Activated T-cell treated with anti-CD3 and anti-CD28 coated beads, Interleukin-2, amount 50 U/mL, for 24 hours (primary cell): ENCODE results near the gene HABP4.
A peak's percentile ranks its signal among the peaks of the same experiment; 100 is the strongest.

ENCODE experiments used
- DNase-seq: peaks from one replicate; pipeline ENCODE4 v3.0.0-alpha.2; 2020
- H3K27ac Mint-ChIP-seq: 2 replicates; pipeline ENCODE4 v1.8.0; 2020; ENCODE audit warnings: mild to moderate bottlenecking, mixed read lengths
- H3K27me3 Mint-ChIP-seq: 2 replicates; pipeline ENCODE4 v1.8.0; 2020; ENCODE audit warnings: mixed read lengths
- H3K36me3 Mint-ChIP-seq: 2 replicates; pipeline ENCODE4 v1.8.0; 2020; ENCODE audit warnings: low read depth, mixed read lengths
- H3K4me1 Mint-ChIP-seq: 2 replicates; pipeline ENCODE4 v1.8.0; 2020; ENCODE audit warnings: low read depth, mixed read lengths
- H3K4me3 Mint-ChIP-seq: 2 replicates; pipeline ENCODE4 v1.8.0; 2020; ENCODE audit warnings: mild to moderate bottlenecking, moderate library complexity, mixed read lengths
- H3K9me3 Mint-ChIP-seq: 2 replicates; pipeline ENCODE4 v1.8.0; 2020; ENCODE audit warnings: mixed read lengths

HABP4 gene

GRCh38 chr9:96449845-96450612, at the start of gene HABP4:
TSS of gene HABP4 (plus strand) at chr9:96450169. CDS start at chr9:96450280, 111 bp downstream.
- peaks cover 28% of the 10 kb centered on the region for H3K4me1 Mint-ChIP-seq
- peaks cover 5% of the 10 kb centered on the region for H3K27me3 Mint-ChIP-seq
- peak within 1 kb of the TSS; percentile 87 for H3K4me3 Mint-ChIP-seq

GRCh38 chr9:96408409-96409280, 41.3 kb upstream of the HABP4 start:
- Mint-ChIP-seq H3K4me3 (no peak overlapping the region), H3K36me3 (peaks cover 53% of the 10 kb centered on the region), H3K9me3 (no peaks in the 10 kb centered on the region), H3K27ac (no peak overlapping the region), H3K27me3 (no peaks in the 10 kb centered on the region), H3K4me1 (peaks cover 32% of the 10 kb centered on the region)
- no peak for DNase-seq

More at GRCh38 chr9:96449845-96450612, at the start of gene HABP4:
- H3K27ac Mint-ChIP-seq, result peak within 1 kb of the TSS; percentile 80
- peaks cover 4% of the 10 kb centered on the region for H3K36me3 Mint-ChIP-seq
- H3K9me3 Mint-ChIP-seq, result no peaks in the 10 kb centered on the region
- peak; percentile 97 for DNase-seq

GRCh38 chr9:96411129-96411838, 38.7 kb upstream of the HABP4 start:
- H3K27ac Mint-ChIP-seq, result no peak overlapping the region
- DNase-seq, result no peak
- H3K27me3 Mint-ChIP-seq, result no peaks in the 10 kb centered on the region
- H3K4me3 Mint-ChIP-seq, result no peak overlapping the region
- H3K4me1 Mint-ChIP-seq, result peaks cover 47% of the 10 kb centered on the region
- H3K36me3 Mint-ChIP-seq, result peaks cover 59% of the 10 kb centered on the region
- H3K9me3 Mint-ChIP-seq, result no peaks in the 10 kb centered on the region

GRCh38 chr9:96412174-96412913, 37.6 kb upstream of the HABP4 start:
- Mint-ChIP-seq H3K4me1 (peaks cover 50% of the 10 kb centered on the region), H3K27me3 (no peaks in the 10 kb centered on the region), H3K36me3 (peaks cover 64% of the 10 kb centered on the region), H3K27ac (peak overlapping the region; percentile 26), H3K4me3 (no peak overlapping the region), H3K9me3 (no peaks in the 10 kb centered on the region)
- no peak for DNase-seq

GRCh38 chr9:96413302-96414221, 36.4 kb upstream of the HABP4 start:
- Mint-ChIP-seq H3K4me3 (peak overlapping the region; percentile 48), H3K36me3 (peaks cover 59% of the 10 kb centered on the region), H3K4me1 (peaks cover 48% of the 10 kb centered on the region), H3K27me3 (no peaks in the 10 kb centered on the region), H3K27ac (peak overlapping the region; percentile 50), H3K9me3 (no peaks in the 10 kb centered on the region)
- no peak for DNase-seq

- Mint-ChIP-seq H3K9me3 (no peaks in the 10 kb centered on the region), H3K27ac (peak overlapping the region; percentile 93), H3K4me3 (peak overlapping the region; percentile 94), H3K27me3 (no peaks in the 10 kb centered on the region), H3K36me3 (peaks cover 36% of the 10 kb centered on the region), H3K4me1 (peaks cover 55% of the 10 kb centered on the region)
- peak; percentile 95 for DNase-seq
These were observed 32.9 kb upstream of the HABP4 start for GRCh38 chr9:96417051-96417586.

GRCh38 chr9:96417661-96418082, 32.3 kb upstream of the HABP4 start:
- Mint-ChIP-seq H3K27ac (peak overlapping the region; percentile 96), H3K36me3 (peaks cover 33% of the 10 kb centered on the region), H3K9me3 (no peaks in the 10 kb centered on the region), H3K4me1 (peaks cover 52% of the 10 kb centered on the region), H3K27me3 (no peaks in the 10 kb centered on the region), H3K4me3 (peak overlapping the region; percentile 86)
- no peak for DNase-seq

GRCh38 chr9:96418083-96418919, 31.7 kb upstream of the HABP4 start, which contains the start of gene ZNF367:
TSS of gene ZNF367 (minus strand) at chr9:96418370. CDS start at chr9:96418032, 338 bp downstream.
- peak; percentile 94 for DNase-seq
- Mint-ChIP-seq H3K4me1 (peaks cover 47% of the 10 kb centered on the region), H3K9me3 (no peaks in the 10 kb centered on the region), H3K36me3 (peaks cover 28% of the 10 kb centered on the region), H3K27me3 (no peaks in the 10 kb centered on the region), H3K4me3 (peak within 1 kb of the TSS; percentile 94), H3K27ac (peak within 1 kb of the TSS; percentile 96)

GRCh38 chr9:96418920-96419690, 30.9 kb upstream of the HABP4 start:
- peaks cover 38% of the 10 kb centered on the region for H3K4me1 Mint-ChIP-seq
- peak overlapping the region; percentile 94 for H3K27ac Mint-ChIP-seq
- H3K36me3 Mint-ChIP-seq, result peaks cover 22% of the 10 kb centered on the region
- H3K4me3 Mint-ChIP-seq, result peak overlapping the region; percentile 88
- no peak for DNase-seq
- no peaks in the 10 kb centered on the region for H3K9me3 Mint-ChIP-seq
- H3K27me3 Mint-ChIP-seq, result no peaks in the 10 kb centered on the region

- Mint-ChIP-seq H3K9me3 (no peaks in the 10 kb centered on the region), H3K27me3 (no peaks in the 10 kb centered on the region), H3K27ac (peak overlapping the region; percentile 84), H3K4me3 (peak overlapping the region; percentile 88), H3K4me1 (peaks cover 33% of the 10 kb centered on the region), H3K36me3 (peaks cover 18% of the 10 kb centered on the region)
- no peak for DNase-seq
These were observed 30.3 kb upstream of the HABP4 start for GRCh38 chr9:96419691-96419969.

GRCh38 chr9:96420468-96421219, 29.3 kb upstream of the HABP4 start:
- H3K4me3 Mint-ChIP-seq, result peak overlapping the region; percentile 88
- H3K27me3 Mint-ChIP-seq, result no peaks in the 10 kb centered on the region
- peaks cover 18% of the 10 kb centered on the region for H3K36me3 Mint-ChIP-seq
- H3K27ac Mint-ChIP-seq, result peak overlapping the region; percentile 84
- H3K4me1 Mint-ChIP-seq, result peaks cover 35% of the 10 kb centered on the region
- no peaks in the 10 kb centered on the region for H3K9me3 Mint-ChIP-seq
- DNase-seq, result no peak
